ENCODE measurements around the gene NALCN.

Gene NALCN

DNA sequence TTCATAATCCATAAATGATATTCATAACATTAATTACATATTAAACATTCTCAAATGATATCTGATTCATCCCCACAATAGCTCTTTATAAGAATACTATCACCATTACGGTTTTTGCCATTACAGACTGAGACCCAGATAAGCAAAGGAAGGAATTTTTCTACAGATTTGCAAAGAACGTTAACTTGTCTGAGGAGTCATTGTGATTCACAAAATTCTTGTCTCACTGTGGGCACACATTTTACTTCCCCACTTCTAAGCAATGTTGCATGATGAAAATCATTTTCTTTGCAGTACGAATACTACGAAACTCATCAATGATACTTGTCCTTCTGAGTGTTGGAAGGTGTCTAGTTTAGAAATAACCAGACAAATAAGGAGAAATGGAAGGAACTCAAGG is 70.1 kb downstream of the NALCN start:
- no peak for TF ChIP-seq CTCF (conservative IDR thresholded peaks at IDR 0.05; ENCODE audit: low read depth, low read length)
- DNase-seq (ENCODE audit: low read depth): no peak
- H3K4me3 ChIP-seq (ENCODE audit: low read length): no peak overlapping the region

DNA sequence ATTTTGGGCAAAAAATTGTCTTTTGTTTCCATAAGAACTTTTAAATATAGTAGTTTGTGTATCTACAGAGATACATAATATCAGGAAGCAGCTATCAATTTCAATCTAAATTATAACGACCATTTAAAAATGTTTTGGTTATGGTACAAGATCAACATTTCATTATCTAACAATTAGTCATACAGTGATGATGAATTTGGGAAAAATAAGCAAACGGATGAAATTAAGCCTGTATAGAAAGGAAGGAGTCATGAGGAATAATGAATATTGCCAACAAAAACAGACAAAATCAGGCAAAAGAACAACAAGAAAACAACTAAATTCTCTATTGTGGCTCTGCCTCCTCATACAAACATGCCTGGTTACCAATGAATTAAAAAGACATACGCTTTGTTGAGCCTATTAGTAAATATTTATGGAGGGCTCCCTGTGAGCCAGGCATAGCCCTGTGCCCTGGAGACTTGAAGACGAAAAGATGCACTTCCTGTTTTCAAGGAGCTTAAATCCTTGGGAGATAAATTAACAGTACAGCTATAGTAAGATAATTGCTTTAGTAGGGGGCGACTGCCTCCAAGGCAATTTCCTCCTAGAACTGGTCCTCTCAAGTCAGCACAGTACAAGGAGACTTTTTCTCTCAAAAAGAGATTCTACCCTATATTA is 73.0 kb downstream of the NALCN start:
- H3K4me3 ChIP-seq (ENCODE audit: low read length): no peak overlapping the region
- DNase-seq (ENCODE audit: low read depth): no peak
- TF ChIP-seq CTCF (conservative IDR thresholded peaks at IDR 0.05; ENCODE audit: low read depth, low read length): no peak

- no peak overlapping the region for H3K4me3 ChIP-seq (ENCODE audit: low read length)
- no peak for TF ChIP-seq CTCF (conservative IDR thresholded peaks at IDR 0.05; ENCODE audit: low read depth, low read length)
- no peak for DNase-seq (ENCODE audit: low read depth)
Measured at GRCh38 chr13:101341464-101341863, 74.8 kb downstream of the NALCN start.

- DNase-seq (ENCODE audit: low read depth): no peak
- H3K4me3 ChIP-seq (ENCODE audit: low read length): no peak overlapping the region
- TF ChIP-seq CTCF (conservative IDR thresholded peaks at IDR 0.05; ENCODE audit: low read depth, low read length): no peak
Measured at GRCh38 chr13:101339202-101339601, 77.1 kb downstream of the NALCN start.

DNA sequence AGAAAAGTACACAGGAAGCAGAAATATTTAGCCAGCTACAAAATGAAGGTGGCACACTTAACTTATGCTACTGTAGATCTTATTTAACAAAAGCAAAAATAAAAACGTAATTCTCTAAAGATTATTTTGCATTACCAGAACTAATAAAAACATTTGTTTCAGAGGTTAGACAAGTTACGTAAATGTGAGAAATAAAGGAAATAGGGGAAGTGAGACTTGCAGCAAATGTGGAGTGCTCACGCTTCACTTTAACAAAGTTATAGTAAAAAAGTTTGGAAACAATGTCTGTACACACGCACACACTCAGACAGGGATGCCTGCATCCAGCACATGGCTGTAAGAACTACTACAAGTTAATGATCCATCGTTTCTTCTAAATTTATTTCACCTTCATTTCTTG is 83.7 kb downstream of the NALCN start:
- no peak for DNase-seq (ENCODE audit: low read depth)
- TF ChIP-seq CTCF (conservative IDR thresholded peaks at IDR 0.05; ENCODE audit: low read depth, low read length): no peak
- H3K4me3 ChIP-seq (ENCODE audit: low read length): no peak overlapping the region

- H3K4me3 ChIP-seq (ENCODE audit: low read length): no peak overlapping the region
- no peak for TF ChIP-seq CTCF (conservative IDR thresholded peaks at IDR 0.05; ENCODE audit: low read depth, low read length)
- DNase-seq (ENCODE audit: low read depth): no peak
Measured at GRCh38 chr13:101331731-101332130, 84.6 kb downstream of the NALCN start.

- no peak for TF ChIP-seq CTCF (conservative IDR thresholded peaks at IDR 0.05; ENCODE audit: low read depth, low read length)
- no peak overlapping the region for H3K4me3 ChIP-seq (ENCODE audit: low read length)
- no peak for DNase-seq (ENCODE audit: low read depth)
Measured at GRCh38 chr13:101327871-101328270, 88.4 kb downstream of the NALCN start.
